B cell (primary cell): ENCODE results near the gene ALDH9A1. TPM values are rescaled to one million over a fixed set of nuclear protein-coding genes. Genes with fewer than 3 reads are reported as not detected.
"Not testable (repeated sequence)": the region's sequence is repeated elsewhere in the genome, so short reads cannot be mapped to it uniquely, and the experiment has no call there.

Source experiments
- ATAC-seq: fragments of 200-7000 bp; cut with Tn5 transposase; one replicate; pipeline ENCODE4 v1.10.0; 2021; ENCODE audit warnings: low read depth, mild to moderate bottlenecking, moderate number of reproducible peaks, moderate library complexity
- CTCF ChIA-PET: fragments of 350-600 bp; sonication (Branson Sonifier 250); formaldehyde crosslinking; loops from one replicate; lab custom pipeline; 2021; ENCODE audit warnings: antibody characterized with exemption, inconsistent platforms; lab: Charles Lee
- POLR2A ChIA-PET: fragments of 350-600 bp; sonication (Branson Sonifier 250); formaldehyde crosslinking; loops from one replicate; lab custom pipeline; 2021; ENCODE audit warnings: antibody characterized with exemption; lab: Charles Lee
- DNase-seq: peaks from one replicate; pipeline ENCODE4 v3.0.0; 2013
- H2AFZ ChIP-seq: 2 replicates; pipeline ENCODE4 v1.6.1; 2012; ENCODE audit warnings: mild to moderate bottlenecking, low read depth, low read length; ENCODE audit not compliant: insufficient read depth, poor library complexity, severe bottlenecking
- H3K27ac ChIP-seq, 2 donors: 1 replicate in 1 of 2; 2 replicates in 1 of 2; pipeline ENCODE4 v1.5.1; 2012 to 2013; ENCODE audit warnings: low read length in 2 of 2, mild to moderate bottlenecking in 2 of 2, moderate library complexity in 1 of 2
- H3K27me3 ChIP-seq, 4 experiments: fragments of 200-600 bp in 1 of 4; sonication (generic) in 1 of 4; replicated peaks in 1 of 4; 1 replicate in 2 of 4; 2 replicates in 2 of 4; pipeline versions ENCODE4 v1.6.1 to v1.7.0; 2013 to 2016; ENCODE audit warnings: low read length in 3 of 4, mild to moderate bottlenecking in 2 of 4, mixed read lengths in 1 of 4, moderate library complexity in 1 of 4; ENCODE audit not compliant: insufficient read depth in 4 of 4, control insufficient read depth in 3 of 4; ENCODE audit errors: control extremely low read depth in 1 of 4
- H3K36me3 ChIP-seq, 2 experiments: replicated peaks in 1 of 2; 1 replicate in 1 of 2; 2 replicates in 1 of 2; pipeline versions ENCODE4 v1.6.1 to v1.7.1; 2013; ENCODE audit warnings: low read length in 1 of 2; ENCODE audit not compliant: insufficient read depth in 2 of 2, control insufficient read depth in 1 of 2; ENCODE audit errors: control extremely low read depth in 1 of 2, extremely low read depth in 1 of 2
- H3K4me1 ChIP-seq, 2 donors: fragments of 200-600 bp in 1 of 2; sonication (generic) in 1 of 2; 1 replicate in 1 of 2; 2 replicates in 1 of 2; pipeline versions ENCODE4 v1.5.1 to v1.6.1; 2013 to 2017; ENCODE audit warnings: low read length in 2 of 2; ENCODE audit not compliant: control insufficient read depth in 2 of 2, insufficient read depth in 2 of 2
- H3K4me2 ChIP-seq: replicated peaks from 2 replicates; pipeline ENCODE3; 2012; ENCODE audit warnings: mild to moderate bottlenecking, low read depth, low read length; ENCODE audit not compliant: poor library complexity, severe bottlenecking
- H3K4me3 ChIP-seq, 5 experiments: fragments of 200-600 bp in 1 of 5; sonication (generic) in 1 of 5; 1 replicate in 3 of 5; 2 replicates in 2 of 5; pipeline versions ENCODE4 v1.5.1 to v1.7.0; 2011 to 2016; ENCODE audit warnings: low read length in 4 of 5, mild to moderate bottlenecking in 4 of 5, low read depth in 2 of 5, control low read depth in 1 of 5, moderate library complexity in 1 of 5; ENCODE audit not compliant: insufficient read depth in 1 of 5; ENCODE audit errors: control extremely low read depth in 1 of 5, extremely low read depth in 1 of 5
- H3K79me2 ChIP-seq: fragments of 200-600 bp; sonication (generic); one replicate; pipeline ENCODE4 v1.6.0; 2016; ENCODE audit warnings: low read length; ENCODE audit not compliant: control insufficient read depth, insufficient read depth
- H3K9ac ChIP-seq: fragments of 200-600 bp; sonication (generic); 2 replicates; pipeline ENCODE4 v1.6.1; 2017; ENCODE audit warnings: mild to moderate bottlenecking, low read length, moderate library complexity
- H3K9me3 ChIP-seq, 3 donors: one replicate each; pipeline versions ENCODE4 v1.6.1 to v1.7.1; 2013; ENCODE audit warnings: low read length in 2 of 3; ENCODE audit not compliant: control insufficient read depth in 2 of 3, insufficient read depth in 1 of 3; ENCODE audit errors: control extremely low read depth in 1 of 3
- H4K20me1 ChIP-seq: 2 replicates; pipeline ENCODE4 v1.6.0; 2012; ENCODE audit warnings: mild to moderate bottlenecking, low read length; ENCODE audit not compliant: insufficient read depth, control insufficient read depth, poor library complexity, severe bottlenecking
- H3K27ac Mint-ChIP-seq: one replicate; pipeline ENCODE4 v1.8.0; 2021; ENCODE audit warnings: mixed read lengths
- H3K27me3 Mint-ChIP-seq: one replicate; pipeline ENCODE4 v1.8.0; 2021; ENCODE audit warnings: mixed read lengths
- H3K4me1 Mint-ChIP-seq: one replicate; pipeline ENCODE4 v1.8.0; 2021; ENCODE audit warnings: mixed read lengths
- H3K4me3 Mint-ChIP-seq: one replicate; pipeline ENCODE4 v1.8.0; 2021; ENCODE audit warnings: mixed read lengths
- H3K9me3 Mint-ChIP-seq: one replicate; pipeline ENCODE4 v1.8.0; 2022; ENCODE audit warnings: mixed read lengths; ENCODE audit not compliant: insufficient read depth
- EZH2 ChIP-seq: IDR thresholded peaks from 2 replicates; pipeline ENCODE4 v1.6.1; 2012; ENCODE audit warnings: borderline replicate concordance, low read depth, mild to moderate bottlenecking, moderate library complexity, low read length; ENCODE audit not compliant: insufficient read depth, poor library complexity, severe bottlenecking
- WGBS: methylation state at CpG from one replicate; pipeline ENCODE4 v1.1.5; 2013; ENCODE audit warnings: missing lambda C conversion rate; ENCODE audit not compliant: insufficient coverage; 5-methylcytosine and 5-hydroxymethylcytosine counted together
- intact Hi-C: fragments of 100-400 bp; cut with micrococcal nuclease; formaldehyde crosslinking; loops from one replicate; pipeline ENCODE4 v1.10.0; 2022
- polyA plus RNA-seq: library from polyadenylated mRNA; depleted of rRNA; stranded (reverse); fragments of >200 nt; gene quantifications from 2 replicates; pipeline ENCODE4 v1.2.3, GENCODE V29; 2012
- total RNA-seq, 2 donors: library from RNA; stranded (reverse); fragments of 120-200 nt in 1 of 2; gene quantifications; 1 replicate in 1 of 2; 2 replicates in 1 of 2; pipeline versions ENCODE4 v1.2.3 to v1.2.4, GENCODE V29; 2013 to 2022
- TF ChIP-seq, protein P1 (sequence below): fragments of 200-600 bp; IDR thresholded peaks from one replicate; pipeline ENCODE4 v1.8.0; 2022; ENCODE audit warnings: antibody characterized with exemption, mild to moderate bottlenecking

The ALDH9A1 gene
- total and polyA plus RNA-seq, 2 donors (not counting 1 experiment from before 2014, with no cell fraction given): 23.5 to 37.5 TPM

DNA sequence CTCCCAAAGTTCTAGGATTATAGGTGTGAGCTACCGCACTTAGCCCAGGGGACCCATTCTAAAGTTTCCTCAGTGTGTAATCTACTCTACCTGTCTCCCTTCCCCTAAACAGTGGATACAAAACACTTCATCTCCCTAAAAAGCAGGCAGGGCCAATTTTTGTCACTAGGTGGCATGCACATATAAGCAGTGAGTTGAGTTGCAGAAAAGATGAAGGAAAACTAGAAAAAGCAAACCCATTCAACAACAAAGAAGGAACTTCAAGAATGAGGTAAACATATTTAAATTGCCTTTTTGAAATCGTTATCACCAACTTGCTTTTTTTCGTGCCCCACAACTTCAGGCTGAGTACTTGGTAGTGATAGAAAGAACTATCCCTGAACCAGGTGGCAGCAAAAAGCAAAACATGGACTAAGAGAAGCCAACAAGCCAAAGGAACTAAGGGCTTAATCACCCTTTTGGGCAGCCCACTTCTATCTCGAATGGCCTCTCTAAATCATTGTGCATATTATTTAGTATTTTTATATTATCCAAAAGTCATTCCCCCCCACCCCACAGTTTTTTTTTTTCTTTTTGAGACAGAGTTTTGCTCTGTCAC is 19.7 kb upstream of the ALDH9A1 start:
- POLR2A ChIA-PET: interaction anchor here (0.7 kb wide), 1 partner anchor 113 kb away, joined by 17 read pairs; no protein-coding TSS in a partner anchor
- ATAC-seq (no peak), DNase-seq (peak; percentile 59)
- no peak overlapping the region for H3K4me2 ChIP-seq
- H3K79me2 ChIP-seq: no peaks in the 10 kb centered on the region
- no peak overlapping the region for H3K27ac Mint-ChIP-seq
- no peak overlapping the region for H3K4me3 ChIP-seq
- 60% methylated on average over 1 of the region's 4 CpGs for WGBS
- H3K27ac ChIP-seq: no peak overlapping the region
- H3K9me3 Mint-ChIP-seq: no peaks in the 10 kb centered on the region
- H3K36me3 ChIP-seq: no peaks in the 10 kb centered on the region
- H3K9me3 ChIP-seq: no peaks in the 10 kb centered on the region
- no peaks in the 10 kb centered on the region for H3K4me1 ChIP-seq
- peaks cover 5% of the 10 kb centered on the region for H3K27me3 Mint-ChIP-seq
- intact Hi-C loops: no loop called here
- H3K27me3 ChIP-seq: no peaks in the 10 kb centered on the region
- TF ChIP-seq EZH2: no peak
- TF ChIP-seq, protein P1, sequence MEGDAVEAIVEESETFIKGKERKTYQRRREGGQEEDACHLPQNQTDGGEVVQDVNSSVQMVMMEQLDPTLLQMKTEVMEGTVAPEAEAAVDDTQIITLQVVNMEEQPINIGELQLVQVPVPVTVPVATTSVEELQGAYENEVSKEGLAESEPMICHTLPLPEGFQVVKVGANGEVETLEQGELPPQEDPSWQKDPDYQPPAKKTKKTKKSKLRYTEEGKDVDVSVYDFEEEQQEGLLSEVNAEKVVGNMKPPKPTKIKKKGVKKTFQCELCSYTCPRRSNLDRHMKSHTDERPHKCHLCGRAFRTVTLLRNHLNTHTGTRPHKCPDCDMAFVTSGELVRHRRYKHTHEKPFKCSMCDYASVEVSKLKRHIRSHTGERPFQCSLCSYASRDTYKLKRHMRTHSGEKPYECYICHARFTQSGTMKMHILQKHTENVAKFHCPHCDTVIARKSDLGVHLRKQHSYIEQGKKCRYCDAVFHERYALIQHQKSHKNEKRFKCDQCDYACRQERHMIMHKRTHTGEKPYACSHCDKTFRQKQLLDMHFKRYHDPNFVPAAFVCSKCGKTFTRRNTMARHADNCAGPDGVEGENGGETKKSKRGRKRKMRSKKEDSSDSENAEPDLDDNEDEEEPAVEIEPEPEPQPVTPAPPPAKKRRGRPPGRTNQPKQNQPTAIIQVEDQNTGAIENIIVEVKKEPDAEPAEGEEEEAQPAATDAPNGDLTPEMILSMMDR: peak; percentile 64
- CTCF ChIA-PET: interaction anchor here (0.6 to 1.2 kb wide), 6 partner anchors 20 to 1351 kb away, joined by 3 to 5 read pairs (median 3); no protein-coding TSS in a partner anchor
- no peaks in the 10 kb centered on the region for H3K4me1 Mint-ChIP-seq
- no peak overlapping the region for H3K4me3 Mint-ChIP-seq
- no peaks in the 10 kb centered on the region for H4K20me1 ChIP-seq
- no peak overlapping the region for H3K9ac ChIP-seq
- H2AFZ ChIP-seq: no peak overlapping the region

DNA sequence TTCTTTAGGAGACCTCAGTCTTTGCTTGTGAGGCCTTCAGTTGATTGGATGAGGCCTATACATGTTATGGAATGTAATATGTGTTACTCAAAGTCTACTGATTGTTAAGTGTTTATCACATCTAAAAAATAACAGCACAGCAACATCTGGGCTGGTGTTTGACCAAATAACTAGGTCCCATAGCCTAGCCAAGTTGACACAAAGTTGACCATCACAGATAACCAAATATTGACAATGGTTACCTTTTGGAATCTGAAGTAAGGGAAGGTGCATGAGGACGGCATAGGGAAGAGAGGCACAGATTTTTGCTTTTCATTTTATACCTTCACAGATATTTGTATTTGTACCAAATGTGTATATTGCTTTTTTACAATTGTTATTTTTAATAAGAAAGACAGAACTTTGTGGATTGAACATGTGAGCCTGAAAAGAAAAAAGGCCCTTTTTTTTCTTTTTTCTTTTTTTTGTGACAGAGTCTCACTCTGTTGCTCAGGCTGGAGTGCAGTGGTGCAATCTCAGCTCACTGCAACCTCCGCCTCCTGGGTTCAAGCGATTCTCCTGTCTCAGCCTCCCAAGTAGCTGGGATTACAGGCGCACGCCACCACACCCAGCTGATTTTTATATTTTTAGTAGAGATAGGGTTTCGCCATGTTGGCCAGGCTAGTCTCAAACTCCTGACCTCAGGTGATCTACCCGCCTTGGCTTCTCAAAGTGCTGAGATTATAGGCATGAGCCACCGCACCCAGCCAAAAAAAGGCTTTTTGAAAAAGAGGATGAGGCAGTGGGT is 18.1 kb upstream of the ALDH9A1 start:
- H3K27me3 Mint-ChIP-seq, H3K27ac ChIP-seq, H3K9ac ChIP-seq, H3K9me3 ChIP-seq, H3K4me2 ChIP-seq, H3K4me1 ChIP-seq, H3K4me3 ChIP-seq, H3K27ac Mint-ChIP-seq, intact Hi-C loops, DNase-seq, H4K20me1 ChIP-seq, ATAC-seq, H2AFZ ChIP-seq, H3K9me3 Mint-ChIP-seq, H3K79me2 ChIP-seq, POLR2A ChIA-PET, H3K4me3 Mint-ChIP-seq, H3K36me3 ChIP-seq, H3K4me1 Mint-ChIP-seq, H3K27me3 ChIP-seq: not testable (repeated sequence)
- WGBS: 96% methylated on average over 3 of the region's 8 CpGs
- CTCF ChIA-PET: interaction anchor here (1.2 to 1.4 kb wide), 2 partner anchors 21 to 198 kb away, joined by 3 to 4 read pairs; no protein-coding TSS in a partner anchor
